ENCODE measurements around the gene ZSCAN16. TPM values are rescaled to one million over a fixed set of nuclear protein-coding genes. Genes with fewer than 3 reads are reported as not detected.

The ZSCAN16 gene
- total and polyA plus RNA-seq, 9 of the 15 experiments (the other 6 are each of a cell fraction or from before 2014, with no cell fraction given): 0.08 TPM; not detected in 8

DNA sequence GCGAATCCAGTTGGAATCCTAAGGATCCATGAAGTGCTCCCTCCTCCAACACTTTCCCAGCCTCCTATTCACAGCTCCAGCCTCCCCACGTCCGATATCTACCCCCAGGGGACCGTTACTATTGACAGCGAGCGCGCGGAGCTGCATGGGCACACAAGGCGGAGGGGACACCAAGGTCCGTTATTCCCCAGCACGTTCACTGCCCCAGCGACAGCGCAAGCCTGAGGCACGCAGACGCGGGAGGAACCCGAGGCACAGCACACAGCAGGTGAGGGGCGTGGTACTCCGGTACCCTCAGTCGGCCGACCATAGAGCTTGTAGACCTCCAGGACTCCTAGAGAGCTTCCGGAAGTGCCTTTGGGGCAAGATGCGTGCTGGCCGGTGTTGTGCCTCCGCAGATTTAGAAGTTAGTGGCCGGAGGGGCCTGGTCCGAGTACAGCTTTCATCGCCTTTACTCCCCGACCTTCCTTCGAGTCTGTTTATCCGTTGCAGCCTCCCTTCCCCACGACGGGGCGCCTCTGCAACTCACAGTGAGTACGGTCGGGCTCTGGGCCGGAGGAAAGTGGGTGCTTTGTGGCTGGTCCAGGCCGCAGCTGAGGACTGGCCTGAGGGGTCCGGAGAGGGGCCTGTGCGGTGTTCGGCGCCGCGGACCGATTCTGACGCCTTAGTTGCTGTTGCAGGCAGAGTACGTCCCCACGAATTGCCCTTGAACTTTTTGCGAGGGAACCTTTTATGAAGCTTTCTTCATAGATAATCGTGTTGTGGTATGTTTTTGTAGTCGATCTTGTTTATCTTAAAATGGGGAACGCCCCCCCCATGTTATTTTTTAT, 17.3 kb downstream of the ZSCAN16 start, which contains the start of gene ZKSCAN8 (continued):
- TF ChIP-seq POLR2G (IDR thresholded peaks at IDR 0.05; ENCODE audit: low read depth, low read length) (peak; percentile 95), CBX3 (IDR thresholded peaks at IDR 0.05; ENCODE audit: borderline replicate concordance in 1 of 2, low read length in 2 of 2) (peak in 1 of 2 experiments; percentile 88; a peak in 2 of 3 replicates), ZC3H4 (CRISPR knock-in tag; IDR thresholded peaks at IDR 0.05; ENCODE audit: borderline replicate concordance) (no peak; the same call in 1 of the 2 replicates), FOXM1 (IDR thresholded peaks at IDR 0.05; ENCODE audit: low read depth) (peak; percentile 48; the same call in 1 of the 2 replicates), FOXM1 (CRISPR knock-in tag; IDR thresholded peaks at IDR 0.05; ENCODE audit: low read depth) (peak; percentile 56; the same call in 1 of the 2 replicates), HLTF (IDR thresholded peaks at IDR 0.05) (no peak), NBN (IDR thresholded peaks at IDR 0.05; ENCODE audit: low read depth) (peak; percentile 96), HDAC1 (IDR thresholded peaks at IDR 0.05) (peak in 1 of 2 experiments; percentile 90; a peak in 2 of 4 replicates), ZBTB1 (CRISPR knock-in tag; IDR thresholded peaks at IDR 0.05; ENCODE audit: borderline replicate concordance, low read depth) (no peak), EP400 (IDR thresholded peaks at IDR 0.05) (peak; percentile 96), MCM7 (IDR thresholded peaks at IDR 0.05) (no peak), ZNF12 (CRISPR knock-in tag; IDR thresholded peaks at IDR 0.05) (peak; percentile 88), CREB3L1 (IDR thresholded peaks at IDR 0.05; ENCODE audit: borderline replicate concordance, low read depth) (peak; percentile 94), MTF1 (CRISPR knock-in tag; IDR thresholded peaks at IDR 0.05; ENCODE audit: borderline replicate concordance) (no peak), KLF16 (IDR thresholded peaks at IDR 0.05) (no peak), SMAD3 (CRISPR knock-in tag; conservative IDR thresholded peaks at IDR 0.05) (no peak; the same call in 1 of the 2 replicates), EHMT2 (IDR thresholded peaks at IDR 0.05) (no peak), TEAD4 (IDR thresholded peaks at IDR 0.05; ENCODE audit: low read length) (peak; percentile 63), TEAD4 (CRISPR knock-in tag; IDR thresholded peaks at IDR 0.05; ENCODE audit: borderline replicate concordance) (no peak), ID3 (CRISPR knock-in tag; IDR thresholded peaks at IDR 0.05) (no peak), ID3 (tag; IDR thresholded peaks at IDR 0.05) (peak; percentile 57), ATF1 (CRISPR knock-in tag; IDR thresholded peaks at IDR 0.05) (no peak), ATF1 (tag; IDR thresholded peaks at IDR 0.05) (peak; percentile 82)
- TF ChIP-seq, protein P1, sequence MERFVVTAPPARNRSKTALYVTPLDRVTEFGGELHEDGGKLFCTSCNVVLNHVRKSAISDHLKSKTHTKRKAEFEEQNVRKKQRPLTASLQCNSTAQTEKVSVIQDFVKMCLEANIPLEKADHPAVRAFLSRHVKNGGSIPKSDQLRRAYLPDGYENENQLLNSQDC (CRISPR knock-in tag; IDR thresholded peaks at IDR 0.05): no peak
- TF ChIP-seq, protein P2, sequence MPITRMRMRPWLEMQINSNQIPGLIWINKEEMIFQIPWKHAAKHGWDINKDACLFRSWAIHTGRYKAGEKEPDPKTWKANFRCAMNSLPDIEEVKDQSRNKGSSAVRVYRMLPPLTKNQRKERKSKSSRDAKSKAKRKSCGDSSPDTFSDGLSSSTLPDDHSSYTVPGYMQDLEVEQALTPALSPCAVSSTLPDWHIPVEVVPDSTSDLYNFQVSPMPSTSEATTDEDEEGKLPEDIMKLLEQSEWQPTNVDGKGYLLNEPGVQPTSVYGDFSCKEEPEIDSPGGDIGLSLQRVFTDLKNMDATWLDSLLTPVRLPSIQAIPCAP (CRISPR knock-in tag; IDR thresholded peaks at IDR 0.05; ENCODE audit: borderline replicate concordance): peak; percentile 22; the same call in 1 of the 2 replicates
- TF ChIP-seq, protein P3, sequence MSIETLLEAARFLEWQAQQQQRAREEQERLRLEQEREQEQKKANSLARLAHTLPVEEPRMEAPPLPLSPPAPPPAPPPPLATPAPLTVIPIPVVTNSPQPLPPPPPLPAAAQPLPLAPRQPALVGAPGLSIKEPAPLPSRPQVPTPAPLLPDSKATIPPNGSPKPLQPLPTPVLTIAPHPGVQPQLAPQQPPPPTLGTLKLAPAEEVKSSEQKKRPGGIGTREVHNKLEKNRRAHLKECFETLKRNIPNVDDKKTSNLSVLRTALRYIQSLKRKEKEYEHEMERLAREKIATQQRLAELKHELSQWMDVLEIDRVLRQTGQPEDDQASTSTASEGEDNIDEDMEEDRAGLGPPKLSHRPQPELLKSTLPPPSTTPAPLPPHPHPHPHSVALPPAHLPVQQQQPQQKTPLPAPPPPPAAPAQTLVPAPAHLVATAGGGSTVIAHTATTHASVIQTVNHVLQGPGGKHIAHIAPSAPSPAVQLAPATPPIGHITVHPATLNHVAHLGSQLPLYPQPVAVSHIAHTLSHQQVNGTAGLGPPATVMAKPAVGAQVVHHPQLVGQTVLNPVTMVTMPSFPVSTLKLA (conservative IDR thresholded peaks at IDR 0.05): peak; percentile 93 to 95
